ENCODE data around the gene UPF1. TPM values are rescaled to one million over a fixed set of nuclear protein-coding genes. Genes with fewer than 3 reads are reported as not detected.
A peak's percentile ranks its signal among the peaks of the same experiment; 100 is the strongest.

UPF1 gene
- total and polyA plus RNA-seq, 2 of the 13 experiments (the other 11 are each of a cell fraction or from before 2014, with no cell fraction given), result 16.9 to 41.8 TPM

DNA sequence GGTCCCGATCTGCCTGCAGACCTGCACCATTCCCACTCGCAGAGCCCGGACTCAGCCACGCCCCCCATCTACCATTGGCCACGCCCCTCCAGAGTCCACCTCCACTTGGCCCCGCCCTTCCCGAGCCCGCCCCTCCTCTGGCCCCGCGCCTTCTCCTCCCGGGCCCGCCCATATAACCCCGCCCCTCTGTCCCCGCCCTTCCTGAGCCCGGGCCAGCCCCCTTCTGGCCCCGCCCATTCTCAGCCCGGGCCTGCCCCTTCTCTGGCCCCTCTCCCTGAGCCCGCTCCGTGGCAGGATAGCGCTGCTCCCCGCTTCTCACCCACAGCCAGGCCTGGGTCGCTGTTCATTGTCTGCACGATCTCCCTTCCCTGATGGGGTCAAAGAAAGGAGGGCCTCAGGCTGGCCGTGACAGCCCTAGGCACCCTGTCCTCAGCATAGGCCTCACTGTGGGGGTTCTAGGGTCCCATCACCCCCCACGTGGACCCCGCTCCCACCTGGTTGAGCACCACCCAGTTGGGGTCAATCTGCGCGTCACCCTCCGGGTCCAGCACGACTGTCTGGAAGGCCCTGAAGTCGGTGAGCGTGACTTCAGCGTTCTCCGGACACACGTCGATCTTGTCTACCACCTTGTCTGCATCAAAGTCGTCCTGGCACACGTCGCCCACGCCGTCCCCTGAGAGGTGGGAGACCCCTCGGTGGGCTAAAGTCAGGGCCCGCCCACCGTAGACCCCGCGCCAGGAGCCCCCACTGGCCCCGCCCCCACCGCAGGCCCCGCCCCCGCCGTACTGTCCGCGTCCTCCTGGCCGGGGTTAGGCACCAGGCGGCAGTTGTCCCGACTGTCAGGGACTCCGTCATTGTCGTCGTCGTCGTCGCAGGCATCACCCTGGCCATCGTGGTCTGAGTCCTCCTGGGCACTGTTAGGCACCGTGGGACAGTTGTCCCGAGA is 46.3 kb upstream of the UPF1 start (continued):
- TF ChIP-seq, protein P1, sequence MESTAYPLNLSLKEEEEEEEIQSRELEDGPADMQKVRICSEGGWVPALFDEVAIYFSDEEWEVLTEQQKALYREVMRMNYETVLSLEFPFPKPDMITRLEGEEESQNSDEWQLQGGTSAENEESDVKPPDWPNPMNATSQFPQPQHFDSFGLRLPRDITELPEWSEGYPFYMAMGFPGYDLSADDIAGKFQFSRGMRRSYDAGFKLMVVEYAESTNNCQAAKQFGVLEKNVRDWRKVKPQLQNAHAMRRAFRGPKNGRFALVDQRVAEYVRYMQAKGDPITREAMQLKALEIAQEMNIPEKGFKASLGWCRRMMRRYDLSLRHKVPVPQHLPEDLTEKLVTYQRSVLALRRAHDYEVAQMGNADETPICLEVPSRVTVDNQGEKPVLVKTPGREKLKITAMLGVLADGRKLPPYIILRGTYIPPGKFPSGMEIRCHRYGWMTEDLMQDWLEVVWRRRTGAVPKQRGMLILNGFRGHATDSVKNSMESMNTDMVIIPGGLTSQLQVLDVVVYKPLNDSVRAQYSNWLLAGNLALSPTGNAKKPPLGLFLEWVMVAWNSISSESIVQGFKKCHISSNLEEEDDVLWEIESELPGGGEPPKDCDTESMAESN (CRISPR knock-in tag; conservative IDR thresholded peaks at IDR 0.05), result no peak
- no peak for TF ChIP-seq RXRB (CRISPR knock-in tag; IDR thresholded peaks at IDR 0.05; ENCODE audit: borderline replicate concordance)
- TF ChIP-seq ZSCAN9 (CRISPR knock-in tag; IDR thresholded peaks at IDR 0.05; ENCODE audit: borderline replicate concordance), result no peak
- peak; percentile 60; the same call in 1 of the 2 replicates for TF ChIP-seq ZNF746 (CRISPR knock-in tag; IDR thresholded peaks at IDR 0.05)
- TF ChIP-seq ETV6 (CRISPR knock-in tag; conservative IDR thresholded peaks at IDR 0.05), result no peak
- TF ChIP-seq ZNF343 (CRISPR knock-in tag; IDR thresholded peaks at IDR 0.05), result no peak
- TF ChIP-seq HOXA7 (CRISPR knock-in tag; IDR thresholded peaks at IDR 0.05), result no peak
- peak; percentile 65; the same call in 1 of the 2 replicates for TF ChIP-seq ZNF777 (CRISPR knock-in tag; IDR thresholded peaks at IDR 0.05)
- TF ChIP-seq POLR2AphosphoS2 (IDR thresholded peaks at IDR 0.05; ENCODE audit: low read depth, low read length), result no peak
- TF ChIP-seq SRSF1 (optimal IDR thresholded peaks at IDR 0.05; ENCODE audit: low read depth, low read length), result no peak
- TF ChIP-seq ZNF235 (CRISPR knock-in tag; IDR thresholded peaks at IDR 0.05; ENCODE audit: borderline replicate concordance), result no peak
- TF ChIP-seq RXRA (CRISPR knock-in tag; IDR thresholded peaks at IDR 0.05), result no peak
- TF ChIP-seq ZBTB42 (CRISPR knock-in tag; IDR thresholded peaks at IDR 0.05), result no peak
- TF ChIP-seq, protein P2, sequence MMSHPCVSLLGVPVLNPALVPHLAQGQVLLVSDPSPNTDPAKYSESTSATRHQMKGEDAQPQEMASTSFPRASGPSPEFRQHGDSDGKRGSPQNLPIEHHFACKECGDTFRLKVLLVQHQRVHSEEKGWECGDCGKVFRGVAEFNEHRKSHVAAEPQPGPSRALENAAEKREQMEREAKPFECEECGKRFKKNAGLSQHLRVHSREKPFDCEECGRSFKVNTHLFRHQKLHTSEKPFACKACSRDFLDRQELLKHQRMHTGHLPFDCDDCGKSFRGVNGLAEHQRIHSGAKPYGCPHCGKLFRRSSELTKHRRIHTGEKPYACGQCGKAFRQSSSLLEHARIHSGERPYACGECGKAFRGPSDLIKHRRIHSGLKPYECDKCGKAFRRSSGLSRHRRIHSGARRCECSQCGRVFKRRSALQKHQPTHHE (CRISPR knock-in tag; IDR thresholded peaks at IDR 0.05; ENCODE audit: borderline replicate concordance), result no peak
- TF ChIP-seq, protein P3, sequence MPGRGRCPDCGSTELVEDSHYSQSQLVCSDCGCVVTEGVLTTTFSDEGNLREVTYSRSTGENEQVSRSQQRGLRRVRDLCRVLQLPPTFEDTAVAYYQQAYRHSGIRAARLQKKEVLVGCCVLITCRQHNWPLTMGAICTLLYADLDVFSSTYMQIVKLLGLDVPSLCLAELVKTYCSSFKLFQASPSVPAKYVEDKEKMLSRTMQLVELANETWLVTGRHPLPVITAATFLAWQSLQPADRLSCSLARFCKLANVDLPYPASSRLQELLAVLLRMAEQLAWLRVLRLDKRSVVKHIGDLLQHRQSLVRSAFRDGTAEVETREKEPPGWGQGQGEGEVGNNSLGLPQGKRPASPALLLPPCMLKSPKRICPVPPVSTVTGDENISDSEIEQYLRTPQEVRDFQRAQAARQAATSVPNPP (CRISPR knock-in tag; IDR thresholded peaks at IDR 0.05), result no peak
- TF ChIP-seq ZNF207 (IDR thresholded peaks at IDR 0.05; ENCODE audit: borderline replicate concordance), result no peak
- TF ChIP-seq, protein P4, sequence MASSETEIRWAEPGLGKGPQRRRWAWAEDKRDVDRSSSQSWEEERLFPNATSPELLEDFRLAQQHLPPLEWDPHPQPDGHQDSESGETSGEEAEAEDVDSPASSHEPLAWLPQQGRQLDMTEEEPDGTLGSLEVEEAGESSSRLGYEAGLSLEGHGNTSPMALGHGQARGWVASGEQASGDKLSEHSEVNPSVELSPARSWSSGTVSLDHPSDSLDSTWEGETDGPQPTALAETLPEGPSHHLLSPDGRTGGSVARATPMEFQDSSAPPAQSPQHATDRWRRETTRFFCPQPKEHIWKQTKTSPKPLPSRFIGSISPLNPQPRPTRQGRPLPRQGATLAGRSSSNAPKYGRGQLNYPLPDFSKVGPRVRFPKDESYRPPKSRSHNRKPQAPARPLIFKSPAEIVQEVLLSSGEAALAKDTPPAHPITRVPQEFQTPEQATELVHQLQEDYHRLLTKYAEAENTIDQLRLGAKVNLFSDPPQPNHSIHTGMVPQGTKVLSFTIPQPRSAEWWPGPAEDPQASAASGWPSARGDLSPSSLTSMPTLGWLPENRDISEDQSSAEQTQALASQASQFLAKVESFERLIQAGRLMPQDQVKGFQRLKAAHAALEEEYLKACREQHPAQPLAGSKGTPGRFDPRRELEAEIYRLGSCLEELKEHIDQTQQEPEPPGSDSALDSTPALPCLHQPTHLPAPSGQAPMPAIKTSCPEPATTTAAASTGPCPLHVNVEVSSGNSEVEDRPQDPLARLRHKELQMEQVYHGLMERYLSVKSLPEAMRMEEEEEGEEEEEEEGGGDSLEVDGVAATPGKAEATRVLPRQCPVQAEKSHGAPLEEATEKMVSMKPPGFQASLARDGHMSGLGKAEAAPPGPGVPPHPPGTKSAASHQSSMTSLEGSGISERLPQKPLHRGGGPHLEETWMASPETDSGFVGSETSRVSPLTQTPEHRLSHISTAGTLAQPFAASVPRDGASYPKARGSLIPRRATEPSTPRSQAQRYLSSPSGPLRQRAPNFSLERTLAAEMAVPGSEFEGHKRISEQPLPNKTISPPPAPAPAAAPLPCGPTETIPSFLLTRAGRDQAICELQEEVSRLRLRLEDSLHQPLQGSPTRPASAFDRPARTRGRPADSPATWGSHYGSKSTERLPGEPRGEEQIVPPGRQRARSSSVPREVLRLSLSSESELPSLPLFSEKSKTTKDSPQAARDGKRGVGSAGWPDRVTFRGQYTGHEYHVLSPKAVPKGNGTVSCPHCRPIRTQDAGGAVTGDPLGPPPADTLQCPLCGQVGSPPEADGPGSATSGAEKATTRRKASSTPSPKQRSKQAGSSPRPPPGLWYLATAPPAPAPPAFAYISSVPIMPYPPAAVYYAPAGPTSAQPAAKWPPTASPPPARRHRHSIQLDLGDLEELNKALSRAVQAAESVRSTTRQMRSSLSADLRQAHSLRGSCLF (CRISPR knock-in tag; IDR thresholded peaks at IDR 0.05; ENCODE audit: borderline replicate concordance), result no peak
- no peak for TF ChIP-seq ZFP36L2 (CRISPR knock-in tag; IDR thresholded peaks at IDR 0.05)
- TF ChIP-seq, protein P5, sequence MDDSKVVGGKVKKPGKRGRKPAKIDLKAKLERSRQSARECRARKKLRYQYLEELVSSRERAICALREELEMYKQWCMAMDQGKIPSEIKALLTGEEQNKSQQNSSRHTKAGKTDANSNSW (CRISPR knock-in tag; IDR thresholded peaks at IDR 0.05; ENCODE audit: borderline replicate concordance), result no peak

All from HepG2 (cell line).